Stimulated activated CD8-positive, alpha-beta memory T cell treated with anti-CD3 and anti-CD28 coated beads, Interleukin-7, amount 100 ng/mL, for 1 hour (primary cell): Measurements from ENCODE around the gene TCEAL3.
"Not testable (repeated sequence)": the region's sequence is repeated elsewhere in the genome, so short reads cannot be mapped to it uniquely, and the experiment has no call there.

Experiments used
- DNase-seq, 2 donors: peaks; one replicate each; pipeline ENCODE4 v3.0.0-alpha.2; 2020; ENCODE audit warnings: low read depth in 2 of 2

The TCEAL3 gene, protein sequence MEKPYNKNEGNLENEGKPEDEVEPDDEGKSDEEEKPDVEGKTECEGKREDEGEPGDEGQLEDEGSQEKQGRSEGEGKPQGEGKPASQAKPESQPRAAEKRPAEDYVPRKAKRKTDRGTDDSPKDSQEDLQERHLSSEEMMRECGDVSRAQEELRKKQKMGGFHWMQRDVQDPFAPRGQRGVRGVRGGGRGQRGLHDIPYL

DNA sequence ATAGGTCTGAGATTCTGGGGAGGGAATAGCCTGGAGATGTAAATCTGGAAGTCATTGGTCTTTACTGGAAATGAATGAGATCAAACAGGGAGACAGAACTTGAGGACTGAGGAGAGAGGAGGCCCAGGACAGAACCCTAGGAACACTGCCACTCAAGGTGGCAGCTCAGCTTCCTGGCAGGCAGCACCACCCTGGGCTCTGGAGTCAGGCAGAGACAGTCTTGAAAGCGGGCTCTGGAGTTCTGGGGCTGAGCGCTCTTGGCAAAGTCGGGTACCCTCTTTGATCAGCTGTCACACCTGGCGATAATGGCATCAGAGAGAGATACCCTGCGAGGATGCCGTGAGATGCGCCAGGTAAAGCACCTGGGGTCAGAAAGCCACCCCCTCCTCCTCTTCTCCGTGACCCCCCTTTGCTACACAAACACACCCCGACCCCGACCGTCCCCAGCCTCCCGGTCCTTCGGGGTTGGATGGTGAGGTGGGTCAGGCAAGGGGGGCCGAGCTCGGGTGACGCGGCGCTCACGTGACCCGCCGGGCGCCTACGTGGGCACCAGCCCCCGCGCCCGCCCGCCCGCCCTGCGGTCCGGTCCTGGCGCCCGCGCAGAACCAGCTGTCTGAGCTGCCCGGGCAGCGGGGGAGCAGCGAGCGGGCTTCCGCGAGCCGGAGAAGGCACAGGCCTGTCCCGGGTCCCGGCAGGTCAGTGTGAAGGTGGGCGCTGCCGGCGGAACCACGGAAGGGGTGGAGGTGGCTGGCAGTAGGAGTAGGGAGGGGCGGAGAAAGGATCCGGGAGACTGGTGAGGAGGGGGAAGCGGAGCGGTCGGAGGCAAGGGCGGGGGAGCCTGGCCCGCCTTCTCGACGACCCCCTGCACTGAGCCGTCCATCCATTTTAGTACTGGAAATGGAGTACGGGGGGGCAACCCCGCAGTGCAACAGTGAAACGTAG lies at the start of gene TCEAL3:
TSS of gene TCEAL3 (plus strand) at position 600 of the 942 bp plus-strand sequence. CDS start 1,102 bp downstream, outside the sequence.
- DNase-seq, result no peak

DNA sequence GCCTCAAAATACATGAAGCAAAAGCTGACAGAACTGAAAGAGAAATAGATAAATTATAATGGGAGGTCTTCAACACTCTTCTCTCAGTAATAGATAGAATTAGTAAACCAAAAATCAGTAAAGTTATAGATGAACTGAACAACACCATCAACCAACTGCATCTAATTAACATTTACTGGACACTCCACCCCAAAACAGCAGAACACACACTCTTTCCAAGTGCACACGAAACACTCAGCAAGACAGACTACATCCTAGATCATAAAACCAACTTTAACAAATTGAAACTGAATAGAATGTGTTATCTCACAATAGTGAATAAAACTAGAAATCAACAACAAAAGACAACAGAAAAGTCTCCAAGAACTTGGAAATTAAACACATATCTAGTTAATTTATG lies 47.5 kb upstream of the TCEAL3 start:
- DNase-seq, result no peak

DNA sequence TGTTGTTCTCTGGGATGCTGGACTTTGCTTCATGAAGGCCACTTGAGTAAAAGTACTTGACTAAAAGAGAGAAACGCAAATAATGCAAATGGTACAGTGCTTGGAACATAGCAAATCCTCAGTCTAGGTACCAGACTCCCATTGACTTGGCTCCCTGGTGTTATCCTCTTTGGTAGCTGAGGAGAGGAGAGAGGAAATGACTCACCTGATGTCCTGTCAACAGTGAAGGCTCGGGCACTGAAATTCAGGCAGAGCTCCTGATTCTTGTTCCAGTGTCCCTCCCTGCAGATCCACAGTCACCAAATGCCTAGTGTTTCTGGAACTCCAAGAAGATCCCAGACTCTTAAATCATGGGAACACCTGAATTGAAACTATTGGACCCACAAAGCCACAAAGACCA lies 45.0 kb upstream of the TCEAL3 start:
- DNase-seq, result no peak

DNA sequence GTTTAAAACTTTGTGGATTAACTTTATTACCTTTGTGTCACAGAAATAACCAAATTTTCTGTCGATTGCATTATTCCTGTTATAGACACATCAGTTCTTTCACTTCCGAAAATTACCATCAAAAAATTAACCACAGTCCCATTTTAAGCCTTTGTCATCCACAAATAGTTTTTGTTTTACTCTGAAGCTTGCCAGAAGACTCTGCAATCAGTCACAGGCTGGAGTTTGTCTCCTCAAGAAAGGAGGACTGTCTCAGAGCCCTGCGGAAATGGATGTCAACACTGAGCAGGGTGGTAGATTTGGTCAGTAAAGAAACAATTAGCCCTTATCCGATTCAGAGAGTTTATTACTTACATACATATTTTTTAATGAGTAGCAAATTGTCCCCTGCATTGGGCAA lies 42.6 kb upstream of the TCEAL3 start:
- DNase-seq, result no peak

- DNase-seq, result no peak
These were observed 42.0 kb upstream of the TCEAL3 start for GRCh38 chrX:103565752-103566151.

- DNase-seq, result no peak
These were observed 36.6 kb upstream of the TCEAL3 start for GRCh38 chrX:103571121-103571520.

GRCh38 chrX:103571726-103572125 lies 36.0 kb upstream of the TCEAL3 start:
- DNase-seq, result no peak

DNA sequence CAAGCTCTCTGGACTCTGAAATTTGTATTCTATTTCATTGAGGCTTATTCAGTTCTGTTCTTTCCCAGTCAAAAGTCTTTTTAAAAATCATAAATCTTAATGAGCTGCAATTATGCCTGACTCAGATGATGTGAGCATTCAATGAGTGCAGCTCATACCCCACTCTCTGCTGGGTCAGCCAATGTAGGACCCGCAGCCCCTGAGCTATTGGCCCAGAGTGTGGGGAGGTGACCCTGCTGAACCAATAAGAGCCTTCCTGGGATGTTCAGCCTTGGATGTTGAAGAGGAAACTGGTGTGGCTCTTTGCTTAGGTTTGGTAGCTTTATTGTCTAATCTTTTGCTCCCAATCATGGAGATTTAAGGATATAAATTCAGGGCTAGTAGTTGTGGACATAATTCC lies 34.6 kb upstream of the TCEAL3 start:
- no peak for DNase-seq

- DNase-seq, result no peak
These were observed 23.2 kb upstream of the TCEAL3 start for GRCh38 chrX:103584596-103584995.

DNA sequence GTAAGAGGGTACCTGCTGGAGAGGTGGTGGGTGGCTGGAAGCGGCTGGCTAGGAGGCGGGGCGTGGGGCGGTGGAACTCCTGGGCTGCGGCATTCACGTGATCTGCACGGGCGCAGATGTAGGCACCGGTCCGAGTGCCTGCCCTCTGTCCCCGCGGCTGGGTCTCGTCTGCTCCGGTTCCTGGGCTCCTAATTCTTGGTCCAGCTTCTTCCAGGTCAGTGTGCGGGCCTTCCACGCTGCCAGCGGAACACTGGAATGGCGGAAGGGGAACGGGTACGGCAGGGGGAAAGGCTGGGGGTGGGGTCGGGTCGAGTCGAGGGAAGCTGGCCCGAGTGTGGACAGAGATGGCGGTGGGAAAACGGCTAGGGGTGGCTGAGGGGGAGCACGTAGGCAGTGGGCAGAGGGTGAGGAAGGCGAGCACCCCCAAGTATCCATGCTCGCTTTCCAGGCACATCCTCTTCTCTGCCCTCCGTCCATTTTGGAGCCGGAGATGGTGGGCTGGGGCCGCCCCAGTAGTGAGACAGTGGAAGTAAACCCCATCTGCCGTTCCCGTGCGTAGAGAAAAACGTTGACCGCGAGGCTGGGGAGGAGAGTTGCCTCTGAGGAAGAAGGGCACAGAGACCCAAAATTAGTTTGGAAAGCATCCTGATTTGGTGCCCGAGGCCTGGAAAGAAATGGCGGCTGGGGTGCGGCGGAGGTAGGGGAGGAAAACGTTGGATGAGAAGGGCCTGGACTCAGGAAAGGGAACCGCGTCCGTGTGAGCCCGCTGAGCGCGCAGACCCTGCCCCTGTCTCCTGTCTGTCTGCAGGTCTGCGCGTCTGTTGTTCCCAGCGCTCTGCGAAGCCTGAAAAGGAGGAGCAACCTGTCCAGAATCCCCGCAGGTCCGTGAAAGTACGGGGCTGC lies 22.1 kb upstream of the TCEAL3 start, which contains the start of gene TCEAL4:
TSS of gene TCEAL4 (plus strand) at position 105 of the 903 bp plus-strand sequence. CDS start 1,161 bp downstream, outside the sequence.
- no peak for DNase-seq

- no peak for DNase-seq
These were observed 21.5 kb upstream of the TCEAL3 start for GRCh38 chrX:103586314-103586646.

- no peak for DNase-seq
These were observed 21.1 kb upstream of the TCEAL3 start for GRCh38 chrX:103586659-103587058.

DNA sequence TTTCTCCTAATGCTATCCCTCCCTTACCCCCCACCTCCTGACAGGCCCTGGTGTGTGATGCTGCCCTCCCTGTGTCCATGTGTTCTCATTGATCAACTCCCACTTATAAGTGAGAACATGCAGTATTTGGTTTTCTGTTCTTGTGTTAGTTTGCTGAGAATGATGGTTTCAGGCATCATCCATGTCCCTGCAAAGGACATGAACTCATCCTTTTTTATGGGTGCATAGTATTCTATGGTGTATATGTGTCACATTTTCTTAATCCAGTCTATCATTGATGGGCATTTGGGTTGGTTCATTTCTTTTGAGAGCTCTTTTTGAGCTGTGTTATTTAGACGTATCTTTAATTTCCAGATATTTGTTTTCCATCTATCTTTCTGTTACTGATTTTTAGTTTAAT lies 15.5 kb upstream of the TCEAL3 start:
- DNase-seq, result not testable (repeated sequence)

DNA sequence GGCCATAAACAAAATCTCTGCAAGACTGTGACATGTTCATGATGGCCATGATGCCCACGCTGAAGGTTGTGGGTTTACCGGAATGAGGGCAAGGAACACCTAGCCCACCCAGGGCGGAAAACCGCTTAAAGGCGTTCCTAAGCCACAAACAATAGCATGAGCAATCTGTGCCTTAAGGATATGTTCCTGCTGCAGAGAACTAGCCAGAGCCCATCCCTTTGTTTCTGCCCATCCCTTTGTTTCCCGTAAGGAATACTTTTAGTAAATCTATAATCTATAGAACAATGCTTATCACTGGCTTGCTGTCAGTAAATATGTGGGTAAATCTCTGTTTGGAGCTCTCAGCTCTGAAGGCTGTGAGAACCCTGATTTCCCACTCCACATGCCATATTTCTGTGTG lies 12.6 kb upstream of the TCEAL3 start:
- not testable (repeated sequence) for DNase-seq

DNA sequence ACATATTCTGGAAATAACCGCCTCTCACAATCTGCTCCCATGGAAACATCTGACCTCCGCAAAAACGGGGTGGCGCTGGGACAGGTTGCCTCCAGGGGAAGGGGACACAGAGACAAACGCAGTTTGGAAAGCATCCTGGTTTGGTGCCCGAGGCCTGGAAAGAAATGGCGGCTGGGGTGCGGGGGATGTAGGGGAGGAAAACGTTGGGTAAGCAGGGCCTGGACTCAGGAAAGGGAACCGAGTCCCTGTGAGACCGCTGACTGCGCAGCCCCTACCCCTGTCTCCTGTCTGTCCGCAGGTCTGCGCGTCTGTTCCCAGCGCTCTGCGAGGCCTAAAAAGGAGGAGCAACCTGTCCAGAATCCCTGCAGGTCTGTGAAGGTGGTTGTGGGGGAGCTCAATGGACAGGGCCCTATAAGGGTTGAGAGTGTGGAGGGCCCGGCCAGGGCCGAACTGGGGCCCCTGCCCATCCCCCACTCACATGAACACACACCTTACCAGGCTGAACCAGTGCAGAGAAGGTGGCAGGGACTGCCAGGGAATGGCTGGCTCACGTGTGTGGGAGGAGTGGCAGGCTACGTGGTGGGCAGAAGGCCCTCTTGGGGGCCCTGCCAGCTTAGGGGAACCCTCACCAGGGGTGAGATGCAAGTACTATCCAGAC lies 672 bp downstream of the TCEAL3 start:
- DNase-seq, result no peak

GRCh38 chrX:103610282-103610681 lies 2.5 kb downstream of the TCEAL3 start:
- DNase-seq, result no peak

- no peak for DNase-seq
These were observed 5.7 kb downstream of the TCEAL3 start for GRCh38 chrX:103613362-103613890.

DNA sequence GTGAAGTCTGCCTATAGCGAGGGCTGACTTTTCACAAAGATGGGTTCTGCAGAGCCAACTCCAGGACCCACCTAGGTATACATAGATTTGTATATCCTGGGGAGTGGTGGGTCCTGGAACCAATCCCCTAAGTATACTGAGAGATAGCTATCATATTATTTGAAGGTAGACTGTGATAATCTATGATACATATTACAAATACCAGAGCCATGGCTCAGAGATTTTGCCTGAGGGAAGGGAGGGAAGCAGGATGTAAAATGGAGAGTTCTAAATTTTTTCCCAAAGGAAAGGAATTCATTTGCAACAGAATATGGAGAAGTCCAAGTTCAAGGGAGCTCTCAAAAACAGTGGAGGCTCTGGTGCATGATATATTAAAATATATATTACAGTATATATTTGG lies 7.2 kb downstream of the TCEAL3 start:
- DNase-seq, result no peak

DNA sequence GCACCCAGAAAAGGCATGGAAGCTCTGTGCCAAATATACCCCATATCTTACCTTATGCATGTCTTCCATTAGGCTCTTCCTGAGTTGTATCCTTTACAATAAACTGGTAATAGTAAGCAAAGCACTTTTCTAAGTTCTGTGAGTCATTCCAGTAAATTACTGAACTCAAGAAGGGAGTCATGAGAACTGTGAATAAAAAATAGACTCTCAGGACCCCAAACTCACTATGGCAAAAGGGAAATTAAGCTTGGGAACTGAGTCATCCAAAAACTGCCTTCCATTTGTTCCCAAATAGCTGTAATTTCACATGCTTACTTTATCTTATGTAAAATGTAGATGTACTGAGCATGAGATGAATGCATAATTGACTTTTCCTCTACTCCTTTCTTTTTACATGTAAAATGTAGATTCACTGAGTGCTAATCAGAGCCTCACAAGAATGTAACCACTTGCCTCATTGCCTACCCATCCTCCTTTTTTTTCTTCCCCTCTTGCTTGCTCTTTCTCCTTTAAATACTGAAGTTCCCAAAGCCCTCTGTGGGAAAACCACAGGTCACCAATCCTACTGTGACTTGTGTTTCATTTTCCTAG lies 8.1 kb downstream of the TCEAL3 start:
- no peak for DNase-seq

- DNase-seq, result no peak
These were observed 9.0 kb downstream of the TCEAL3 start for GRCh38 chrX:103616676-103617186.

DNA sequence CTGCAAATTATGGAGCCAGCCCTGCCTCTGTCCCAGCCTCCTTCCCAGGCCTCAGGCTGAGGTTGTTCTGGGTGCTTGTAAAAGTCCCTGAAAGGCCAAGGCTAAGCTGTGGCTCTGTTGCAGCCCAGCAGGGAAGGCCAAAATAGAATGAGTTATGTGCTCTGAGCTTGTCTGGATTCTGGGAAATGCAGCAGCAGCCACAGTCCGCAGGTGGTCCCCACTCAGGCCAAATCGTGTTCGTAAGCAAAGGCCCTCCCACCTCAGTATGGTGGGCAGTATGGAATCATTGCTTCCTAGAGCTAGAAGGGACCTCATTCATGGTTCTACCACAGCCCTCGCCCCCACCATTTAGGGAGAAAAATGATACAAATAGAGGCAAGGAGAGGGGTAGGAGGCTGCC lies 16.3 kb downstream of the TCEAL3 start:
- no peak for DNase-seq
